GM19372 (cell line): ENCODE results near the gene VEZT.

Source experiments
- ATAC-seq: cut with Tn5 transposase; IDR thresholded peaks from one replicate; pipeline ENCODE4 v1.9.1; 2021; ENCODE audit warnings: mild to moderate bottlenecking, low read depth, moderate library complexity; ENCODE audit not compliant: unreplicated experiment

Gene VEZT

GRCh38 chr12:95248604-95249360 lies 31.2 kb downstream of the VEZT start:
- ATAC-seq, result no peak

- no peak for ATAC-seq
Observed at GRCh38 chr12:95253386-95253785, 35.8 kb downstream of the VEZT start.

- no peak for ATAC-seq
Observed at GRCh38 chr12:95257541-95257940, 39.9 kb downstream of the VEZT start.

GRCh38 chr12:95258151-95258550 lies 40.5 kb downstream of the VEZT start:
- no peak for ATAC-seq

- no peak for ATAC-seq
Observed at GRCh38 chr12:95258803-95259202, 41.2 kb downstream of the VEZT start.

GRCh38 chr12:95259368-95259767 lies 41.8 kb downstream of the VEZT start:
- ATAC-seq, result no peak

GRCh38 chr12:95261109-95261508 lies 43.5 kb downstream of the VEZT start:
- ATAC-seq, result no peak

- ATAC-seq, result no peak
Observed at GRCh38 chr12:95262808-95263207, 45.2 kb downstream of the VEZT start.

- ATAC-seq, result no peak
Observed at GRCh38 chr12:95265765-95266164, 48.2 kb downstream of the VEZT start.

GRCh38 chr12:95266254-95266653 lies 48.6 kb downstream of the VEZT start:
- ATAC-seq, result no peak

GRCh38 chr12:95269892-95270291 lies 52.3 kb downstream of the VEZT start:
- ATAC-seq, result no peak

GRCh38 chr12:95271465-95271864 lies 53.9 kb downstream of the VEZT start:
- ATAC-seq, result no peak

- no peak for ATAC-seq
Observed at GRCh38 chr12:95277139-95277538, 59.5 kb downstream of the VEZT start.

GRCh38 chr12:95279856-95280255 lies 62.2 kb downstream of the VEZT start:
- no peak for ATAC-seq

- ATAC-seq, result no peak
Observed at GRCh38 chr12:95282266-95282665, 64.7 kb downstream of the VEZT start.

GRCh38 chr12:95283371-95283770 lies 65.8 kb downstream of the VEZT start:
- ATAC-seq, result no peak

- no peak for ATAC-seq
Observed at GRCh38 chr12:95286713-95287112, 69.1 kb downstream of the VEZT start.

GRCh38 chr12:95291501-95291900 lies 73.9 kb downstream of the VEZT start:
- no peak for ATAC-seq

- ATAC-seq, result no peak
Observed at GRCh38 chr12:95298916-95299315, 81.3 kb downstream of the VEZT start.

GRCh38 chr12:95300286-95300685 lies 82.7 kb downstream of the VEZT start:
- no peak for ATAC-seq

GRCh38 chr12:95303476-95303875 lies 85.9 kb downstream of the VEZT start:
- no peak for ATAC-seq

GRCh38 chr12:95304673-95305198 lies 87.1 kb downstream of the VEZT start:
- ATAC-seq, result no peak
